ENCODE measurements around the gene URGCP. TPM values are rescaled to one million over a fixed set of nuclear protein-coding genes. Genes with fewer than 3 reads are reported as not detected.

Gene URGCP
- total and polyA plus RNA-seq, 10 of the 15 experiments (the other 5 are each of a cell fraction or from before 2014, with no cell fraction given): 2.0 to 29.7 (median 17.5) TPM

DNA sequence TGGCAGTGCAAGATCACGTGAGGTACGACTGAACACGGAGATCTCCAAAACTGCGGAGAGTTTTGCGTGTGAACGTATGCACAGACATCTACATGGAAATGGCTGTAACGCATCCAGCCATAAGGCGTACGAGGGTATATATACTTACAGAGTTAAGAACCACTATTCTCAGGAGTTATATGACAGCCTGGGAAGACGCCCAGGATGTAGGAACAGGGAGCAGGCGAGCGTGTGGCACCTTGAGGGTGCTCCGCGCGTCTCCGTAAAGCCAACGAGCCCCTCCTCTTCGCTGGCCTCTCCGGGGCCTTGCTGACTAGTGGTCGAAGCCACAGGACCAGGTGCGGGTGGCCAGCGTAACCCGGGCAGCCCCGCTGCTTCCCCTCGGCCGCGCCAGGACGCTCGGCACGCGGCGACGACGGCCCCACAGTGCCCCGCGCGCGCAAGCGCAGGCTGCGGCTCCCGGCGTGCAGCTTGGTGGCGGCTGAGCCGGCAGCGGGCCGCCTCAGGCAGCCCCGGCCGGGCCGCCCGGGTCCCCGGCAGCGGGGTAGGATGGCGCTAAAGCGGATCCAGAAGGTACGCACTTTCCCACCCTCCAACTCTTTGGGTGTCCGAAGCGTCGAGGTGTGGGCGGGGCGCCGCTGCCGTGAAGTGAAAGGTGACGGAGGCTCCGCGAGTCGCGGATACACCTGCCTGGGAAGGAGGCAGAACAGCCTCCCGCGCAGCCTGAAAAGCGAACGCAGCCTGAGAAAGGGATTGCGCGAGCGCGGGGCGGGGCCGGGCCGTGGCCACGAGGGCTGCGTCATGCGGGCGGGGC lies 19.8 kb upstream of the URGCP start, which contains the start of gene UBE2D4 (continued):
- TF ChIP-seq, protein P1, sequence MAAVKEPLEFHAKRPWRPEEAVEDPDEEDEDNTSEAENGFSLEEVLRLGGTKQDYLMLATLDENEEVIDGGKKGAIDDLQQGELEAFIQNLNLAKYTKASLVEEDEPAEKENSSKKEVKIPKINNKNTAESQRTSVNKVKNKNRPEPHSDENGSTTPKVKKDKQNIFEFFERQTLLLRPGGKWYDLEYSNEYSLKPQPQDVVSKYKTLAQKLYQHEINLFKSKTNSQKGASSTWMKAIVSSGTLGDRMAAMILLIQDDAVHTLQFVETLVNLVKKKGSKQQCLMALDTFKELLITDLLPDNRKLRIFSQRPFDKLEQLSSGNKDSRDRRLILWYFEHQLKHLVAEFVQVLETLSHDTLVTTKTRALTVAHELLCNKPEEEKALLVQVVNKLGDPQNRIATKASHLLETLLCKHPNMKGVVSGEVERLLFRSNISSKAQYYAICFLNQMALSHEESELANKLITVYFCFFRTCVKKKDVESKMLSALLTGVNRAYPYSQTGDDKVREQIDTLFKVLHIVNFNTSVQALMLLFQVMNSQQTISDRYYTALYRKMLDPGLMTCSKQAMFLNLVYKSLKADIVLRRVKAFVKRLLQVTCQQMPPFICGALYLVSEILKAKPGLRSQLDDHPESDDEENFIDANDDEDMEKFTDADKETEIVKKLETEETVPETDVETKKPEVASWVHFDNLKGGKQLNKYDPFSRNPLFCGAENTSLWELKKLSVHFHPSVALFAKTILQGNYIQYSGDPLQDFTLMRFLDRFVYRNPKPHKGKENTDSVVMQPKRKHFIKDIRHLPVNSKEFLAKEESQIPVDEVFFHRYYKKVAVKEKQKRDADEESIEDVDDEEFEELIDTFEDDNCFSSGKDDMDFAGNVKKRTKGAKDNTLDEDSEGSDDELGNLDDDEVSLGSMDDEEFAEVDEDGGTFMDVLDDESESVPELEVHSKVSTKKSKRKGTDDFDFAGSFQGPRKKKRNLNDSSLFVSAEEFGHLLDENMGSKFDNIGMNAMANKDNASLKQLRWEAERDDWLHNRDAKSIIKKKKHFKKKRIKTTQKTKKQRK (IDR thresholded peaks at IDR 0.05; ENCODE audit: low read depth, low read length): no peak
- TF ChIP-seq, protein P2, sequence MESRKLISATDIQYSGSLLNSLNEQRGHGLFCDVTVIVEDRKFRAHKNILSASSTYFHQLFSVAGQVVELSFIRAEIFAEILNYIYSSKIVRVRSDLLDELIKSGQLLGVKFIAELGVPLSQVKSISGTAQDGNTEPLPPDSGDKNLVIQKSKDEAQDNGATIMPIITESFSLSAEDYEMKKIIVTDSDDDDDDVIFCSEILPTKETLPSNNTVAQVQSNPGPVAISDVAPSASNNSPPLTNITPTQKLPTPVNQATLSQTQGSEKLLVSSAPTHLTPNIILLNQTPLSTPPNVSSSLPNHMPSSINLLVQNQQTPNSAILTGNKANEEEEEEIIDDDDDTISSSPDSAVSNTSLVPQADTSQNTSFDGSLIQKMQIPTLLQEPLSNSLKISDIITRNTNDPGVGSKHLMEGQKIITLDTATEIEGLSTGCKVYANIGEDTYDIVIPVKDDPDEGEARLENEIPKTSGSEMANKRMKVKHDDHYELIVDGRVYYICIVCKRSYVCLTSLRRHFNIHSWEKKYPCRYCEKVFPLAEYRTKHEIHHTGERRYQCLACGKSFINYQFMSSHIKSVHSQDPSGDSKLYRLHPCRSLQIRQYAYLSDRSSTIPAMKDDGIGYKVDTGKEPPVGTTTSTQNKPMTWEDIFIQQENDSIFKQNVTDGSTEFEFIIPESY (IDR thresholded peaks at IDR 0.05): no peak
- no peak for TF ChIP-seq FOXK2 (IDR thresholded peaks at IDR 0.05)
- TF ChIP-seq, protein P3, sequence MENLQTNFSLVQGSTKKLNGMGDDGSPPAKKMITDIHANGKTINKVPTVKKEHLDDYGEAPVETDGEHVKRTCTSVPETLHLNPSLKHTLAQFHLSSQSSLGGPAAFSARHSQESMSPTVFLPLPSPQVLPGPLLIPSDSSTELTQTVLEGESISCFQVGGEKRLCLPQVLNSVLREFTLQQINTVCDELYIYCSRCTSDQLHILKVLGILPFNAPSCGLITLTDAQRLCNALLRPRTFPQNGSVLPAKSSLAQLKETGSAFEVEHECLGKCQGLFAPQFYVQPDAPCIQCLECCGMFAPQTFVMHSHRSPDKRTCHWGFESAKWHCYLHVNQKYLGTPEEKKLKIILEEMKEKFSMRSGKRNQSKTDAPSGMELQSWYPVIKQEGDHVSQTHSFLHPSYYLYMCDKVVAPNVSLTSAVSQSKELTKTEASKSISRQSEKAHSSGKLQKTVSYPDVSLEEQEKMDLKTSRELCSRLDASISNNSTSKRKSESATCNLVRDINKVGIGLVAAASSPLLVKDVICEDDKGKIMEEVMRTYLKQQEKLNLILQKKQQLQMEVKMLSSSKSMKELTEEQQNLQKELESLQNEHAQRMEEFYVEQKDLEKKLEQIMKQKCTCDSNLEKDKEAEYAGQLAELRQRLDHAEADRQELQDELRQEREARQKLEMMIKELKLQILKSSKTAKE (IDR thresholded peaks at IDR 0.05; ENCODE audit: low read depth, poor library complexity, severe bottlenecking): no peak
- TF ChIP-seq, protein P4, sequence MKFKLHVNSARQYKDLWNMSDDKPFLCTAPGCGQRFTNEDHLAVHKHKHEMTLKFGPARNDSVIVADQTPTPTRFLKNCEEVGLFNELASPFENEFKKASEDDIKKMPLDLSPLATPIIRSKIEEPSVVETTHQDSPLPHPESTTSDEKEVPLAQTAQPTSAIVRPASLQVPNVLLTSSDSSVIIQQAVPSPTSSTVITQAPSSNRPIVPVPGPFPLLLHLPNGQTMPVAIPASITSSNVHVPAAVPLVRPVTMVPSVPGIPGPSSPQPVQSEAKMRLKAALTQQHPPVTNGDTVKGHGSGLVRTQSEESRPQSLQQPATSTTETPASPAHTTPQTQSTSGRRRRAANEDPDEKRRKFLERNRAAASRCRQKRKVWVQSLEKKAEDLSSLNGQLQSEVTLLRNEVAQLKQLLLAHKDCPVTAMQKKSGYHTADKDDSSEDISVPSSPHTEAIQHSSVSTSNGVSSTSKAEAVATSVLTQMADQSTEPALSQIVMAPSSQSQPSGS (IDR thresholded peaks at IDR 0.05; ENCODE audit: low read length): no peak
- TF ChIP-seq, protein P5, sequence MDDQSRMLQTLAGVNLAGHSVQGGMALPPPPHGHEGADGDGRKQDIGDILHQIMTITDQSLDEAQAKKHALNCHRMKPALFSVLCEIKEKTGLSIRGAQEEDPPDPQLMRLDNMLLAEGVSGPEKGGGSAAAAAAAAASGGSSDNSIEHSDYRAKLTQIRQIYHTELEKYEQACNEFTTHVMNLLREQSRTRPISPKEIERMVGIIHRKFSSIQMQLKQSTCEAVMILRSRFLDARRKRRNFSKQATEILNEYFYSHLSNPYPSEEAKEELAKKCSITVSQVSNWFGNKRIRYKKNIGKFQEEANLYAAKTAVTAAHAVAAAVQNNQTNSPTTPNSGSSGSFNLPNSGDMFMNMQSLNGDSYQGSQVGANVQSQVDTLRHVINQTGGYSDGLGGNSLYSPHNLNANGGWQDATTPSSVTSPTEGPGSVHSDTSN (IDR thresholded peaks at IDR 0.05; ENCODE audit: insufficient replicate concordance, low read depth, low read length): no peak
- no peak for TF ChIP-seq JUNB (IDR thresholded peaks at IDR 0.05)
- no peak for TF ChIP-seq SUPT20H (IDR thresholded peaks at IDR 0.05; ENCODE audit: borderline replicate concordance, control insufficient read depth, low read depth, low read length)
- no peak for TF ChIP-seq NR2C2 (IDR thresholded peaks at IDR 0.05; ENCODE audit: borderline replicate concordance, control insufficient read depth, insufficient read length, low read depth)
- TF ChIP-seq BMI1 (IDR thresholded peaks at IDR 0.05; ENCODE audit: borderline replicate concordance): no peak
- peak in 1 of 2 experiments; percentile 27; a peak in 1 of 4 replicates for TF ChIP-seq IKZF2 (IDR thresholded peaks at IDR 0.05)
- TF ChIP-seq, protein P6, sequence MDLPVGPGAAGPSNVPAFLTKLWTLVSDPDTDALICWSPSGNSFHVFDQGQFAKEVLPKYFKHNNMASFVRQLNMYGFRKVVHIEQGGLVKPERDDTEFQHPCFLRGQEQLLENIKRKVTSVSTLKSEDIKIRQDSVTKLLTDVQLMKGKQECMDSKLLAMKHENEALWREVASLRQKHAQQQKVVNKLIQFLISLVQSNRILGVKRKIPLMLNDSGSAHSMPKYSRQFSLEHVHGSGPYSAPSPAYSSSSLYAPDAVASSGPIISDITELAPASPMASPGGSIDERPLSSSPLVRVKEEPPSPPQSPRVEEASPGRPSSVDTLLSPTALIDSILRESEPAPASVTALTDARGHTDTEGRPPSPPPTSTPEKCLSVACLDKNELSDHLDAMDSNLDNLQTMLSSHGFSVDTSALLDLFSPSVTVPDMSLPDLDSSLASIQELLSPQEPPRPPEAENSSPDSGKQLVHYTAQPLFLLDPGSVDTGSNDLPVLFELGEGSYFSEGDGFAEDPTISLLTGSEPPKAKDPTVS (IDR thresholded peaks at IDR 0.05; ENCODE audit: low read depth, low read length): no peak
- 0 out of 2 replicates have a peak, but pooled peaks have one; percentile 51 for TF ChIP-seq NBN (IDR thresholded peaks at IDR 0.05)
- peak; percentile 80 to 97 for TF ChIP-seq BHLHE40 (IDR thresholded peaks at IDR 0.05; ENCODE audit: borderline replicate concordance in 1 of 2, low read depth in 2 of 2, low read length in 1 of 2)
- TF ChIP-seq CREM (IDR thresholded peaks at IDR 0.05; ENCODE audit: low read depth): peak; percentile 58
